ENCODE results near the gene RPL10A.
"Not testable (repeated sequence)": the region's sequence is repeated elsewhere in the genome, so short reads cannot be mapped to it uniquely, and the experiment has no call there.

RPL10A gene

DNA sequence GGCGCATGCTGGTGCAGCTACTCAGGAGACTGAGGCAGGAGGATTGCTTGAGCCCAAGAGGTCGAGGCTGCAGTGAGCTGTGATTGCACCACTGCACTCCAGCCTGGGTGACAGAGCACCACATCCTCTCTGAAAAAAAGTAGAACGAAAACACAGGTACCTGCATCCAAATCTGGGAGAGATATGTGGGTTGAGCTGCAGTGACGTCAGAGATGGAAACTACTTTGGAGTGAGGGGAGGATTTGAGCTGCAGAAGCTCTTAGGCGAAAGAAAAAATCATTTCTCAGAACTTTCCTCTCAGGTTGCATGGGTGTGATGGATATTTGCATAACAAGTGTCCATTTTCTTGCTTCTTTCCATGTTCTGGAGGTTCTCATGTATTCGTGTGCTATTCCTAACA is 48.5 kb downstream of the RPL10A start:
- in situ Hi-C loops (cut with HindIII; ENCODE audit: low pct_unique_long_range_greater_than_20kb, low sequenced_read_pairs), result no loop called here
- DNase-seq (ENCODE audit: low read depth in 1 of 2, low spot score in 1 of 2), result no peak
- TF ChIP-seq JUND (IDR thresholded peaks at IDR 0.05; ENCODE audit: low read depth), result no peak

DNA sequence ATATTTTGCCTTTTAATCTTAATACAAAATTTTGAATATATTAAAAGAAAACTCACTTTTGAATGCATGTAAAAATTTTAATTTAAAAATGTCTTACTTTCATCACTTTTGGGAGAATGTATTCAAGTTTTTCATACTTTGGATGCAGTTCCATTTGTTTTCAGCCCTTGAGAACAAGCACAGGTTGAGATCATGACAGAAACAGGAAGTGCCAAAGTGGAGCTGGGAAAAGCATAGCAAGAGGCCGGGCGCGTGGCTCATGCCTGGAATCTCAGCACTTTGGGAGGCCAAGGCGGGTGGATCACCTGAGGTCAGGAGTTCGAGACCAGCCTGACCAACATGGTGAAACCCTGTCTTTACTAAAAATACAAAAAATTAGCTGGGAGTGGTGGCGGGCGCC is 49.8 kb downstream of the RPL10A start:
- DNase-seq (ENCODE audit: low read depth in 1 of 2, low spot score in 1 of 2); in situ Hi-C loops (cut with HindIII; ENCODE audit: low pct_unique_long_range_greater_than_20kb, low sequenced_read_pairs): not testable (repeated sequence)

DNA sequence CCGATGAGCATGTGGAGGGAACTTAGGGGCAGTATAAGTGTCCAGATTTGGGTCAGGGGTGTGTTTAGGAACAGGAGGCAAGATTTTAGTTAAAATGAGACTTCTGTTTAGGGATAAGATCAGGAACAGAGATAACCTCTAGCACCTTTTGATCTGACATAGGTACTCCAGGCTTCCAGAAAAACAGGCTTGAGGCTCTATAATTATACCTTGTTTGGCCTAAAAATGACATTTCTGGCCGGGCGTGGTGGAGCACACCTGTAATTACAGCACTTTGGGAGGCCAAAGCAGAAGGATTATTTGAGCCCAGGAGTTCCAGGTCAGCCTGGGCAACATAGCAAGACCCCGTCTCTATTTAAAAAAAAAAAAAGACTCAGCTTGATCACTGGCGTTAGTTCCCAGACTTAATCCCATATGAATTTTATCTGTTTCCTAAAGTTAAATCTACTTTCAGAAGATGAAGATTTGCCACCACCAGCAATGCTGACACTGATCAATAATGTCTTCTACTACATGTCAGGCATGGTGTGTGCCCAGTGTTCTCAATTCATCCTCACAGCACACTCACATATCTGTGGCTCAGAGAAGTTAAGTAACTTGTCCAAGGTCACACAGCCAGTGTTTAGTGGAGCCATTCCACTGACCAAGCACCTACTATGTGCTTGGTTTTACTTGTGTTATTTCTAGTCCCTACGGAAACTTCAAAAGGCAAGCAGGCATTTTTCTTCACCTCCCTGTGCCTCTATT is 50.5 kb downstream of the RPL10A start:
- in situ Hi-C loops (cut with HindIII; ENCODE audit: low pct_unique_long_range_greater_than_20kb, low sequenced_read_pairs), result no loop called here
- DNase-seq (ENCODE audit: low read depth in 1 of 2, low spot score in 1 of 2), result no peak
- no peak for TF ChIP-seq JUND (IDR thresholded peaks at IDR 0.05; ENCODE audit: low read depth)

DNA sequence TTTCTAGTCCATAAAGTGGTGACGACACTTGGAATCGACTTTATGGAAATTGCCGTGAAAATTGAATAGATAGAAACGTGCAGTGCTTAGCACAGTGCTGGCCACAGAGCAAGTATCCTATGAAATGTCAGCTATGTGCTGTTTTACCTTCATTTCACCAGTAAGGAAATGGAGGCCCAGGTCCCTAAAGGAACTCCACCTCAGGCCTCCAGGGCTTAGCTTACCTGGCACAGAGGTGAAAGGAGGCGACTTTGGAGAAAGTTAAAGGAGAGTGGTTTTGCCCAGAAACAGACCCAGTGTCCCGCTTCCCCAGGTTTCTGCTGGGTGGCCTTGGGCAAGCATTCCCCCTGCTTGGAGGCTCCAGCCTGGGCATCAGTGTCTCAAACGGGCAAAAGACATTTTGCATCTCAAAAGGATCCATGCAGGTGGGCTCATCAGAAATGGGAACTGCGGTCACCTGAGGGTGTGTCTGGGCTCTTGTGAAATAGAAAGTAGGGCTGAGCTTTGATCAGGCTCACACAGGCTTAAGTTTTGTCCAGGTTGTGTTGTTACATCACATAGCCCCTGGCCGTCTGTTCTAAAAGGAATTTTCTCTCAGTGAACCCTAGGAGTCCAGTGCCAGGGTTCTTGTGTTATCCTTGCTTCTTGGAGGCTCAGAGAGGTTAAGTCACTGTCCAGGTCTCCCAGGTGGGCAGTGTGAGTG is 51.3 kb downstream of the RPL10A start:
- DNase-seq (ENCODE audit: low read depth in 1 of 2, low spot score in 1 of 2), result peak in 1 of 2 experiments; percentile 41
- TF ChIP-seq JUND (IDR thresholded peaks at IDR 0.05; ENCODE audit: low read depth), result no peak
- in situ Hi-C loops (cut with HindIII; ENCODE audit: low pct_unique_long_range_greater_than_20kb, low sequenced_read_pairs), result no loop called here
